OCI-LY1 (cell line): ENCODE data around the gene TRPV2.

Source experiments
- H2AFZ ChIP-seq: fragments of 200-600 bp; sonication (generic), shearing (Covaris generic); 2 replicates; pipeline ENCODE4 v1.6.0; 2014; ENCODE audit warnings: antibody characterized with exemption, mild to moderate bottlenecking, low read length
- H3F3A ChIP-seq: fragments of 200-600 bp; sonication (generic), shearing (Covaris generic); 2 replicates; pipeline ENCODE4 v1.6.0; 2014; ENCODE audit warnings: mild to moderate bottlenecking, antibody characterized with exemption, low read length, moderate library complexity; ENCODE audit not compliant: insufficient read depth
- H3K27ac ChIP-seq: fragments of 200-600 bp; sonication (generic); 2 replicates; pipeline ENCODE4 v1.5.1; 2014; ENCODE audit warnings: low read length, mixed run types, mild to moderate bottlenecking, low read depth; ENCODE audit not compliant: poor library complexity, severe bottlenecking
- H3K27me3 ChIP-seq: fragments of 200-600 bp; sonication (generic); 2 replicates; pipeline ENCODE4 v1.6.0; 2014; ENCODE audit warnings: antibody characterized with exemption, mild to moderate bottlenecking, low read length, moderate library complexity; ENCODE audit not compliant: insufficient read depth
- H3K36me3 ChIP-seq: fragments of 200-600 bp; sonication (generic); 2 replicates; pipeline ENCODE4 v1.6.1; 2014; ENCODE audit warnings: mild to moderate bottlenecking, antibody characterized with exemption, low read length, moderate library complexity, mixed read lengths; ENCODE audit not compliant: insufficient read depth
- H3K4me1 ChIP-seq: fragments of 200-600 bp; sonication (generic); 2 replicates; pipeline ENCODE4 v1.5.1; 2014; ENCODE audit warnings: mild to moderate bottlenecking, low read length, moderate library complexity; ENCODE audit not compliant: insufficient read depth, severe bottlenecking
- H3K4me2 ChIP-seq: fragments of 200-600 bp; sonication (generic), shearing (Covaris generic); 2 replicates; pipeline ENCODE4 v1.6.1; 2014; ENCODE audit warnings: low read length
- H3K4me3 ChIP-seq: fragments of 200-600 bp; sonication (generic); 2 replicates; pipeline ENCODE4 v1.5.1; 2014; ENCODE audit warnings: low read length, low read depth, mild to moderate bottlenecking, mixed read lengths; ENCODE audit not compliant: poor library complexity, severe bottlenecking
- H3K79me2 ChIP-seq: fragments of 200-600 bp; shearing (Covaris generic); 2 replicates; pipeline ENCODE4 v1.6.1; 2016; ENCODE audit warnings: mixed run types, low read length, mixed read lengths; ENCODE audit not compliant: insufficient read depth
- H3K9ac ChIP-seq: fragments of 200-600 bp; sonication (generic), shearing (Covaris generic); 2 replicates; pipeline ENCODE4 v1.6.1; 2014; ENCODE audit warnings: mild to moderate bottlenecking, low read length, mixed read lengths
- H3K9me2 ChIP-seq: fragments of 200-600 bp; sonication (generic), shearing (Covaris generic); 2 replicates; pipeline ENCODE4 v1.6.1; 2014; ENCODE audit warnings: low read depth, mild to moderate bottlenecking, low read length, mixed read lengths
- H3K9me3 ChIP-seq: fragments of 200-600 bp; shearing (Covaris generic); 2 replicates; pipeline ENCODE4 v1.6.1; 2014; ENCODE audit warnings: low read length, mixed read lengths
- H4K20me1 ChIP-seq: fragments of 200-600 bp; sonication (generic), shearing (Covaris generic); 2 replicates; pipeline ENCODE4 v1.6.0; 2016; ENCODE audit warnings: mild to moderate bottlenecking, low read length; ENCODE audit not compliant: insufficient read depth
- EZH2 ChIP-seq: fragments of 200-600 bp; sonication (generic), shearing (Covaris generic); IDR thresholded peaks from 2 replicates; pipeline ENCODE4 v1.8.0; 2017; ENCODE audit warnings: borderline replicate concordance, mixed run types, mild to moderate bottlenecking, antibody characterized with exemption, low read length, moderate library complexity, mixed read lengths
- TF ChIP-seq, protein P1 (sequence below): fragments of 200-600 bp; sonication (generic), shearing (Covaris generic); IDR thresholded peaks from 2 replicates; pipeline ENCODE4 v1.5.1; 2017; ENCODE audit warnings: mild to moderate bottlenecking, antibody characterized with exemption, low read length, moderate library complexity, mixed read lengths

Gene TRPV2

DNA sequence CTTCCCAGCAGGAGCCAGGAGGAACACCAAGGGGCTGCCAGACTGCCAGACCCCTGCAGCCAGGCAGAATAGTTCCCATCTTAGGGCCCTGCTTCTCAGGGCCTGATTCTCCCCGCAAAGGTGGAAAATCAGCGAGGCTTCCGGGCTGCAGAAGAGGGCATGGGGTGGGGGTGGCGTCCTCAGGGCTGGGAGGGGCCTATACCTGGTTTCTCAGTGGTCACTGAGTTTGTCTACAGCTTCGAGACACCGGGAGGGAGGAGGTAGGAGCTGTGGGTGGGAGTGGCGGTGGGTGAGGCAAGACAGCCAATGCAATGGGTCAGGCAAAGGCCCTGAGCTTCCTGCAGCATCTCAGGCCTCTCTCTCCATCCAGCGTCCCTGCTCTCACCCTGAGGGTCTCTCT lies 62.3 kb downstream of the TRPV2 start:
- Histone ChIP-seq H3K4me3 (no peak overlapping the region), H3K9me2 (no peaks in the 10 kb centered on the region), H3F3A (no peaks in the 10 kb centered on the region), H2AFZ (no peak overlapping the region), H4K20me1 (no peaks in the 10 kb centered on the region), H3K4me1 (no peaks in the 10 kb centered on the region), H3K27me3 (no peaks in the 10 kb centered on the region; the same call in 1 of the 2 replicates), H3K9me3 (no peaks in the 10 kb centered on the region), H3K4me2 (no peak overlapping the region), H3K9ac (no peak overlapping the region), H3K36me3 (no peaks in the 10 kb centered on the region), H3K27ac (no peak overlapping the region), H3K79me2 (no peaks in the 10 kb centered on the region)
- no peak for TF ChIP-seq EZH2
- TF ChIP-seq, protein P1, sequence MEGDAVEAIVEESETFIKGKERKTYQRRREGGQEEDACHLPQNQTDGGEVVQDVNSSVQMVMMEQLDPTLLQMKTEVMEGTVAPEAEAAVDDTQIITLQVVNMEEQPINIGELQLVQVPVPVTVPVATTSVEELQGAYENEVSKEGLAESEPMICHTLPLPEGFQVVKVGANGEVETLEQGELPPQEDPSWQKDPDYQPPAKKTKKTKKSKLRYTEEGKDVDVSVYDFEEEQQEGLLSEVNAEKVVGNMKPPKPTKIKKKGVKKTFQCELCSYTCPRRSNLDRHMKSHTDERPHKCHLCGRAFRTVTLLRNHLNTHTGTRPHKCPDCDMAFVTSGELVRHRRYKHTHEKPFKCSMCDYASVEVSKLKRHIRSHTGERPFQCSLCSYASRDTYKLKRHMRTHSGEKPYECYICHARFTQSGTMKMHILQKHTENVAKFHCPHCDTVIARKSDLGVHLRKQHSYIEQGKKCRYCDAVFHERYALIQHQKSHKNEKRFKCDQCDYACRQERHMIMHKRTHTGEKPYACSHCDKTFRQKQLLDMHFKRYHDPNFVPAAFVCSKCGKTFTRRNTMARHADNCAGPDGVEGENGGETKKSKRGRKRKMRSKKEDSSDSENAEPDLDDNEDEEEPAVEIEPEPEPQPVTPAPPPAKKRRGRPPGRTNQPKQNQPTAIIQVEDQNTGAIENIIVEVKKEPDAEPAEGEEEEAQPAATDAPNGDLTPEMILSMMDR = no peak

DNA sequence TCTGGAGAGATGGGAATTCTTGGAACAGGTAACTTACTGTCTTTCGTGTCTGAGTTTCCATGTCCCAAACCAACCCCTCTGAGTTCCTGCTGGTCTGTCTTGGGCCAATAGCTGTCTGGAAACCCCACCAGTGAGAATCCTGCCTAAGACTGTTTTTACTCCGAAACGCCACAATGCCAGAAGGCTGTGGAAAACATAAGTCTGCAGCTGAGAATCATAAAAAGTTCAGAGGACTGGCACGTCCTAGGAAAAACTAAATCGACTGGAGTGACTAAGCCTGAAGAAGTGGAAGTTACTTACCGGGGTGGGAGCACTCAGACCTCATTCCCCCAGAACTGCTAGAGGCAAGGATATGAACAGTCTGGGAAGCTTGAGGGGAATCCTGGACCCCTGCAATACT lies 63.3 kb downstream of the TRPV2 start:
- Histone ChIP-seq H3K9me2 (no peaks in the 10 kb centered on the region), H3K9ac (no peak overlapping the region), H3K27ac (no peak overlapping the region), H3K9me3 (no peaks in the 10 kb centered on the region), H3K79me2 (no peaks in the 10 kb centered on the region), H4K20me1 (no peaks in the 10 kb centered on the region), H3K36me3 (no peaks in the 10 kb centered on the region), H3F3A (no peaks in the 10 kb centered on the region), H3K27me3 (peaks cover 5% of the 10 kb centered on the region; the same call in 1 of the 2 replicates), H3K4me2 (no peak overlapping the region), H2AFZ (no peak overlapping the region), H3K4me3 (no peak overlapping the region), H3K4me1 (no peaks in the 10 kb centered on the region)
- no peak for TF ChIP-seq EZH2
- TF ChIP-seq, protein P1 = no peak

DNA sequence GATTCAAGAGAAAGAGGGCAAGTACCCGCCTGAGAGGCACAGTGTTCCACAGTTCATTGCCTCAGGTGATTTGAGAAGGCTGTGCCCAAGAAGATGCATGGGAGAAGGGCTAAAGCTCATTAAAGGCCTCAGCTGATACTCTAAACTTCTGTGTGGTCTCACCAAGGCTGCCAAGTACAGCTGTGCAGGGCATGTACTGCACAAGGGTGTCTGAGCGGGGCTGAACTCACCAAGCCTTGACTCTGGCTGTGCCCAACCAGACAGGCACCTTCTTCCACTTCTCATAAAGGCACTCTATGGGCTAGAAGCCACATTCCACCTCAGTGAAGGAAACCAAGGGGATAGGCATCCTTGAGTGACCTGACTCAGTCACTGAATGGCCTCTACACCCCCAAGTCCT lies 63.9 kb downstream of the TRPV2 start:
- no peak overlapping the region for H2AFZ ChIP-seq

More for the DNA sequence above, 63.9 kb downstream of the TRPV2 start:
- Histone ChIP-seq H3F3A (no peaks in the 10 kb centered on the region), H3K9me2 (no peaks in the 10 kb centered on the region), H3K27ac (no peak overlapping the region), H3K9me3 (no peaks in the 10 kb centered on the region), H4K20me1 (no peaks in the 10 kb centered on the region), H3K9ac (no peak overlapping the region), H3K4me2 (no peak overlapping the region), H3K36me3 (no peaks in the 10 kb centered on the region), H3K4me3 (no peak overlapping the region), H3K4me1 (no peaks in the 10 kb centered on the region), H3K79me2 (no peaks in the 10 kb centered on the region), H3K27me3 (peaks cover 5% of the 10 kb centered on the region; the same call in 1 of the 2 replicates)
- no peak for TF ChIP-seq EZH2
- TF ChIP-seq, protein P1 = no peak
